HG02981 (cell line): ENCODE results near the gene PLA2G1B.

Source experiments
- ATAC-seq: cut with Tn5 transposase; IDR thresholded peaks from one replicate; pipeline ENCODE4 v1.9.1; 2021; ENCODE audit warnings: mild to moderate bottlenecking, moderate library complexity; ENCODE audit not compliant: unreplicated experiment

Gene PLA2G1B

DNA sequence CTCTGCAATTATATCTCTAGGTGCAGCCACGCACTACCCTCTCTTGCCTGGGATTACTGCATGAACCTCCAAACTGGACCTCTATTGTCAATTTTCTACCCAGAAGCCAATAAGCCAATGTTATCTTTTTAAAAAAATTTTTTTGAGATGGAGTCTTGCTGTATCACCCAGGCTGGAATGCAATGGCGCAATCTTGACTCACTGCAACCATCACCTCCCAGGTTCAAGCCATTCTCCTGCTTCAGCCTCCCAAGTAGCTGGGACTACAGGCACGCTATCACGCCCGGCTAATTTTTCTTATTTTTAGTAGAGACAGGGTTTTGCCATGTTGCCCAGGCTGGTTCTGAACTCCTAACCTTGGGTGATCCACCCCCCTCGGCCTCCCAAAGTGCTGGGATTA is 50.8 kb downstream of the PLA2G1B start:
- no peak for ATAC-seq
